ENCODE data around the gene SETD2.
"Not testable (repeated sequence)": the region's sequence is repeated elsewhere in the genome, so short reads cannot be mapped to it uniquely, and the experiment has no call there.

SETD2 gene

GRCh38 chr3:47164007-47164881 lies at the start of gene SETD2:
Gene SETD2 (minus strand): TSS chr3:47164113. CDS start chr3:47163924, 189 bp downstream.
- peak; percentile 66 to 70 for DNase-seq (ENCODE audit: low read depth in 1 of 2, low spot score in 1 of 2)

GRCh38 chr3:47210863-47211405 lies 47.0 kb upstream of the SETD2 start:
- no peak for DNase-seq (ENCODE audit: low read depth in 1 of 2, low spot score in 1 of 2)

- DNase-seq (ENCODE audit: low read depth in 1 of 2, low spot score in 1 of 2) = not testable (repeated sequence)
Observed at GRCh38 chr3:47206022-47206421, 42.1 kb upstream of the SETD2 start.

GRCh38 chr3:47204875-47205274 lies 41.0 kb upstream of the SETD2 start:
- no peak for DNase-seq (ENCODE audit: low read depth in 1 of 2, low spot score in 1 of 2)

GRCh38 chr3:47202542-47202941 lies 38.6 kb upstream of the SETD2 start:
- DNase-seq (ENCODE audit: low read depth in 1 of 2, low spot score in 1 of 2) = no peak

GRCh38 chr3:47197287-47197686 lies 33.4 kb upstream of the SETD2 start:
- no peak for DNase-seq (ENCODE audit: low read depth in 1 of 2, low spot score in 1 of 2)

GRCh38 chr3:47194994-47195393 lies 31.1 kb upstream of the SETD2 start:
- DNase-seq (ENCODE audit: low read depth in 1 of 2, low spot score in 1 of 2) = no peak

- no peak for DNase-seq (ENCODE audit: low read depth in 1 of 2, low spot score in 1 of 2)
Observed at GRCh38 chr3:47193871-47194859, 30.3 kb upstream of the SETD2 start.

GRCh38 chr3:47186285-47186684 lies 22.4 kb upstream of the SETD2 start:
- DNase-seq (ENCODE audit: low read depth in 1 of 2, low spot score in 1 of 2) = no peak

GRCh38 chr3:47181685-47182084 lies 17.8 kb upstream of the SETD2 start:
- DNase-seq (ENCODE audit: low read depth in 1 of 2, low spot score in 1 of 2) = not testable (repeated sequence)

GRCh38 chr3:47180011-47180410 lies 16.1 kb upstream of the SETD2 start:
- DNase-seq (ENCODE audit: low read depth in 1 of 2, low spot score in 1 of 2) = not testable (repeated sequence)

GRCh38 chr3:47176582-47176981 lies 12.7 kb upstream of the SETD2 start:
- DNase-seq (ENCODE audit: low read depth in 1 of 2, low spot score in 1 of 2) = no peak

GRCh38 chr3:47163169-47164006 lies 525 bp downstream of the SETD2 start:
- peak; percentile 40 to 43 for DNase-seq (ENCODE audit: low read depth in 1 of 2, low spot score in 1 of 2)

GRCh38 chr3:47162697-47163168 lies 1.2 kb downstream of the SETD2 start:
- DNase-seq (ENCODE audit: low read depth in 1 of 2, low spot score in 1 of 2) = no peak

- DNase-seq (ENCODE audit: low read depth in 1 of 2, low spot score in 1 of 2) = no peak
Observed at GRCh38 chr3:47161983-47162696, 1.8 kb downstream of the SETD2 start.

- DNase-seq (ENCODE audit: low read depth in 1 of 2, low spot score in 1 of 2) = no peak
Observed at GRCh38 chr3:47159820-47160219, 4.1 kb downstream of the SETD2 start.

- no peak for DNase-seq (ENCODE audit: low read depth in 1 of 2, low spot score in 1 of 2)
Observed at GRCh38 chr3:47158208-47158607, 5.7 kb downstream of the SETD2 start.

GRCh38 chr3:47156396-47156795 lies 7.5 kb downstream of the SETD2 start:
- no peak for DNase-seq (ENCODE audit: low read depth in 1 of 2, low spot score in 1 of 2)

- DNase-seq (ENCODE audit: low read depth in 1 of 2, low spot score in 1 of 2) = no peak
Observed at GRCh38 chr3:47152578-47152977, 11.3 kb downstream of the SETD2 start.

- no peak for DNase-seq (ENCODE audit: low read depth in 1 of 2, low spot score in 1 of 2)
Observed at GRCh38 chr3:47151836-47152235, 12.1 kb downstream of the SETD2 start.

Measured in stimulated activated CD4-positive, alpha-beta T cell treated with anti-CD3 and anti-CD28 coated beads, Interleukin-15, amount 100 ng/mL, for 1 hour (primary cell).